Stimulated activated CD4-positive, alpha-beta T cell treated with anti-CD3 and anti-CD28 coated beads, Interleukin-4, amount 100 ng/mL, for 1 hour (primary cell): ENCODE data around the gene AQP3.
"Not testable (repeated sequence)": the region's sequence is repeated elsewhere in the genome, so short reads cannot be mapped to it uniquely, and the experiment has no call there.

ENCODE experiments used
- DNase-seq: peaks from one replicate; pipeline ENCODE4 v3.0.0-alpha.2; 2020

Gene AQP3

GRCh38 chr9:33464045-33464636 lies 16.7 kb upstream of the AQP3 start:
- no peak for DNase-seq

GRCh38 chr9:33463151-33463550 lies 15.8 kb upstream of the AQP3 start:
- no peak for DNase-seq

- no peak for DNase-seq
Observed at GRCh38 chr9:33461492-33461891, 14.1 kb upstream of the AQP3 start.

GRCh38 chr9:33460854-33461253 lies 13.5 kb upstream of the AQP3 start:
- no peak for DNase-seq

GRCh38 chr9:33459115-33459514 lies 11.7 kb upstream of the AQP3 start:
- DNase-seq: no peak

- peak; percentile 63 for DNase-seq
Observed at GRCh38 chr9:33458444-33458843, 11.1 kb upstream of the AQP3 start.

DNA sequence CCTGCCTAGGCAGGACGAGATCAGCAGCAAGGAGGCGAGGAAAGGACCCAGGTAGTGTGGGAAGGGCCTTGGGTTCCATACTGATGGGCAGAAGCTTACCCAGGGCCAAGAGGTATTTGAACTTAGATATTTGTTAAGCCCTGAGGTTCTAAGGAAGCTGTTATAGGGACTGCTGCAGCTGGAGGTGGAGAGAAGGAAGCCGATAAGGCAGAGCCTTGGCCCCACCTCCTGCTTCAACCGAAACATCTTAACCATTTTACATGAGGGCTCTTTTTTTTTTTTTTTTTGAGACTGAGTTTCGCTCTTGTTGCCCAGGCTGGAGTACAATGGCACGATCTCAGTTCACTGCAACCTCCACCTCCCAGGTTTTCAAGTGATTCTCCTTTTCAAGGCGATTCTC lies 8.6 kb upstream of the AQP3 start:
- DNase-seq: no peak

DNA sequence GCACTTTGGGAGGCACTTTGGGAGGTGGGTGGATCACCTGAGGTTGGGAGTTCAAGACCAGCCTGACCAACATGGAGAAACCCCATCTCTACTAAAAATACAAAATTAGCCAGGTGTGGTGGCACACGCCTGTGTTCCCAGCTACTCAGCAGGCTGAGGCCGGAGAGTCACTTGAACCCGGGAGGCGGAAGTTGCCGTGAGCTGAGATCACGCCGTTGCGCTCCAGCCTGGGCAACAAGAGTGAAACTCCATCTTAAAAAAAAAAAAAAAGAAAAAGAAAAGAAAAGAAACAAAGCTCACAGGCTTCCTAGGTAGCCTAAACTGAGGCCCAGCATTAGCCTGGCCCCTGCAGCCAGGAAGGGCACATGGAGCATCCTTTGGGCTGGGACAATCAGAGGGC lies 8.1 kb upstream of the AQP3 start:
- DNase-seq: not testable (repeated sequence)

GRCh38 chr9:33454661-33455026 lies 7.3 kb upstream of the AQP3 start:
- not testable (repeated sequence) for DNase-seq

- no peak for DNase-seq
Observed at GRCh38 chr9:33453999-33454660, 6.7 kb upstream of the AQP3 start.

DNA sequence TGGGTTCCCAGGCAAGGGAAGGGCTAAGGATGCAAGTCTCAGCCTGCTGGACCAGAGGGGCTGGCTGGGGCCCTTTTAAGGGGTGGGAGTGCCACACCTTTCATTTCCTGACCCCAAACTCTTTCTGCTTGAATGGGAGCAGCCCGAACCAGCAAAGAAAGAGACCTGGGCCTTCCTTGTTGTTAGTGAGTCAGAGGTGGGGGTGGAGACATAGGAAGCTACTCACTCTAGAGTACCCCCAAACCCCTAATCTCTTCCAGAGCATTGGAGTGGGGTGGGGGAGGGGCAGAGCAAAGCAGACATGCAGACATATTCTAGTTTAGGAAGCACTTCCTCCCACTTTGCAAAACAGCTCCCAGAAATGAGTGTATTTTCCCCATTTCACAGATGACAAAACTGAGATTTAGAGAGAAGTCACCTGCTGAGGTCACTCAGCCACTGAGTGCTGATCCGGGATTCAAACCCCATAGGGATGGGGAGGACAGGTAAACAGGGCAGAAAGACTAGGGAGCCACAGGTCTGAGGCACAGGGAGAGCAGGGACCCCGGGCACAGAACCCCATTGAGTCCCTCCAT lies 6.0 kb upstream of the AQP3 start:
- DNase-seq: no peak

DNA sequence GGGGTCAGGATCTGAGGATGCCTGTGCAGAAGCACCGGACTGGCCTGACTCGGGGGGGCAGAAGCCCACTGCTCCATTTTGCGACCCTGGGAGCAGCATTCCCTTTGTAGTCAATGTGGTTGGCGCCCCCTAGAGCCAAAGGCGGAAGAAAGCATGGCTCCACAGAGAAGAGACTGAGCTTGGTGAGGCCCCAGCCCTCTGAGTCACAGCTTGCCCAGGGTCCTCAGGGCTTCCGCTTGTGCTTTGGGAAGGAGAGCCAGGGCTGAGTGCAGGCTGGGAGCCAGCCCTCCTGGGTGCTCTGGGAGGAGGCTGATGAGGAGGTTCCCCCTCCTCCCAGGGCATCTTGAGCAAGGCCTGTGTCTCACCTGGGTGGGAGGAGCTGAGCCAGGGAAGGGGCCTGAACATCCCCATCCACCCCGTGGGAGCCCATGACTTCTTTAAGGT lies 5.5 kb upstream of the AQP3 start:
- peak; percentile 58 for DNase-seq

- DNase-seq: no peak
Observed at GRCh38 chr9:33450621-33451146, 3.3 kb upstream of the AQP3 start.

GRCh38 chr9:33449715-33450114 lies 2.3 kb upstream of the AQP3 start:
- no peak for DNase-seq

GRCh38 chr9:33447799-33448553 lies 583 bp upstream of the AQP3 start:
- DNase-seq: no peak

- peak; percentile 39 for DNase-seq
Observed at GRCh38 chr9:33446240-33446945, 1.0 kb downstream of the AQP3 start.

GRCh38 chr9:33445389-33446239 lies 1.8 kb downstream of the AQP3 start:
- DNase-seq: peak; percentile 20

DNA sequence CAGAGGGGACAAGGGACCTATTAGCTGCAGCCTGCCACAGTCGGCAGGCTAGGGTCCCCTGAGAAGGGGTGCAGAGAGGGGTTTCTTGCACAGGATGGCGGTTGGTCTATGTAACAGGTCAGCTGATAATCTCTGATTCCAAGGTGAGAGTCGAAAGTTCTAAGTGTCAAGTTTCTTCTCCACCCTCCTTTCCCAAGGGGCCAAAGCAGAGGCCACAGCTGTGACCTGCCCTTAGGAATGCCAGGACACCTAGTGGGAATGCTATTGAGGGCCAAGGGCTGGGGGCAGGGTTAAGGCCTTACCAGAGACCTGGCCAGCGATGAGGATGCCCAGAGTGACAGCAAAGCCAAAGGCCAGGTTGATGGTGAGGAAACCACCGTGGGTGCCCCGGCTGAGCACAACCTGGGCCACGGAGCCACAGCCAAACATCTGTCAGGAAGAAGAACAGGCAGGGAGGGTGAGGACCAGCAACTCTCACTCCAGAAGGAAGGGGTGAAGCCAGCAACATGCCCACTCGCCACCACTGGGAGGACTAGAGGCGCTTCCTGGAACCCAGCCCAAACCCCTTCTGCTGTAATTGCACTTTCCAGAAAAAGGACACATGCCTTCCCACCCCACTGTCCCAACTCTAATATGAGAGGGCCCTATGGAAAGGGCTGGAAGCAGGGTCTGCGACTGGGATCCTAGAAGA lies 3.8 kb downstream of the AQP3 start:
- no peak for DNase-seq

DNA sequence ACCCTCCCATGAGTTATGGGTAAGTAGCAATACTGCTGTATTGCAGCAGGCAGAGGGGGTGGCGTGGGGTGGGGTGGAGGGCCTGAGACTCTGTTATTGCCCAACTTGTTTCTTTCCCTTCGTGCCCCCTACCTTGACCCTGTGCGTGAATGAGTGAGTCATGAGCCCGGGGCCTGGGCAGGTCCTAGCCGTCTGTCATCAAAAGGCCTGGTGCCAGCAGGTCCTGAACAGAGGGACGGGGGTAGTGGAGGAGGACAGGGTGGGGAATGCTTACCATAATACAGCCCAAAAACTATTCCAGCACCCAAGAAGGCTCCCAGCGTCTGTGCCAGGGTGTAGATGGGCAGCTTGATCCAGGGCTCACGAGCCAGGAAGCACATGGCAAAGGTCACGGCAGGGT lies 4.3 kb downstream of the AQP3 start:
- no peak for DNase-seq

DNA sequence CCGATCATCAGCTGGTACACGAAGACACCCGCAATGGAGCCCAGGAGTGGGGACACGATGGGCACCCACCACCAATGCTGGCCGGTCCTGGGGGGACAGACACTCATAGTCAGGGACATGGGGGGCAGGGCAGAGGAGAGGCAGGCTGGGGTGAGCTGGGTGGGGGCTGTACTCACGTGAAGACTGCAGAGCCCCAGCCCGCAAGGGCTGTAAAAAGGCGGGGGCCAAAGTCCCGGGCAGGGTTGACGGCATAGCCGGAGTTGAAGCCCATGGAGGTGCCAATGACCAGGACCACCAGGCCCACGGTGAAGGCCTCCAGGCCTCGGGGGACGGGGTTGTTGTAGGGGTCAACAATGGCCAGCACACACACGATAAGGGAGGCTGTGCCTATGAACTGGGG lies 5.3 kb downstream of the AQP3 start:
- DNase-seq: no peak

DNA sequence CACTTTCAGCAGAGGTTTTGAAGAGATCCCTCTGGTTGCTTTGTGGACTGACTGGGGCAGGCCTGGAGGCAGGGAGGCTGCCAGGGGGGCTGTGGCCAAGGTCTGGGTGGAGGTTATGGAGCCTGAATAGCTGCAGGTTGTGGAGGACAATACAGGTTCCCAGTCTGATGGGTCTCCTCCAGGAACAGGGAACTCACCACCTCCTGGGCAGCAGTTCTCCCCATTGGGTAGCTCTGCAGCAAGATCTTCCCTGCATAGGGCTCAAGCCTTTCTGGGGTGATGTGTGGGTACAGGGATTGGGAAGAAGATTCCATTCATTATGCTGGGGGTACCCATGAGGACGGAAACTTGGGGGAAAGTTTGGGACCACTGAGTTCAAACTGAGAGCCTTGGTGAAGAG lies 6.8 kb downstream of the AQP3 start:
- no peak for DNase-seq
